Upper lobe of left lung (tissue), 4 donors: ENCODE measurements around the gene HS6ST2.

Source experiments
- POLR2A ChIP-seq, 4 donors: fragments of 450-650 bp; IDR thresholded peaks; one replicate each; pipeline ENCODE4 v1.5.1; 2016 to 2017; ENCODE audit warnings: antibody characterized with exemption in 4 of 4, mild to moderate bottlenecking in 2 of 4
- TF ChIP-seq, protein P1 (sequence below), 6 experiments: fragments of 450-650 bp in 4 of 6; fragments of 200-600 bp in 2 of 6; sonication (generic) in 2 of 6; IDR thresholded peaks; one replicate each; pipeline ENCODE4 v1.5.1; 2016 to 2019; ENCODE audit warnings: antibody characterized with exemption in 6 of 6

DNA sequence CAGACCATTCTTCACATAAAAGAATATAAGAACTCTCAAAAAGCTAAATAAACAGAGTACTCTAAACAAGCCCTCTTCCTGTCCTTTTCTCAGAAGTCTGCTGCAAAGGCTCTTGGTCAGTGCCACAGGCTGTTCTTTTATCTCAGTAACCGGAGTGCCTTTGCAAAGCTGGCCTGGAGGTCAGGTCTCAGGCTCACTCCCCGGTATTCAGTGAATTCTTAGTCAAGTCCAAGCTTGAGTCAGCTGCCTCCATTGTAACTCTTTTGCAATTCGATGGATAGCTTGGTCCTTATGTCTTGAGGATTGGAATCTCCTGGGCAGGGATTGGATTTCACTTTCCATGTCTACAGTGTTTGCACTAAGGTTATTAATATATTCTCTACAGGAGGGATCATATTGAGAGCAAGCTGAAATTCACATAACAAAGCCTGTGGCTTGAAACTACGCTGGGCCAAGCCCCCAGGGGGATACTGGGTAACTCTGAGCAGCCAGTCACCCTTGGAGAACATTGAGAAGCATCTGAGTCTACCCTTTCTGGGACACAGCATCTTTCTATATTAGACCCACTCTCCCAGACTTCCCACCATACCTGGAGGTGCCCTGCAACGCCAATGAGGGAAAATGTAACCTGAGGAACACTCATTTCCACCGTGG, 10.0 kb upstream of the HS6ST2 start:
- TF ChIP-seq, protein P1, sequence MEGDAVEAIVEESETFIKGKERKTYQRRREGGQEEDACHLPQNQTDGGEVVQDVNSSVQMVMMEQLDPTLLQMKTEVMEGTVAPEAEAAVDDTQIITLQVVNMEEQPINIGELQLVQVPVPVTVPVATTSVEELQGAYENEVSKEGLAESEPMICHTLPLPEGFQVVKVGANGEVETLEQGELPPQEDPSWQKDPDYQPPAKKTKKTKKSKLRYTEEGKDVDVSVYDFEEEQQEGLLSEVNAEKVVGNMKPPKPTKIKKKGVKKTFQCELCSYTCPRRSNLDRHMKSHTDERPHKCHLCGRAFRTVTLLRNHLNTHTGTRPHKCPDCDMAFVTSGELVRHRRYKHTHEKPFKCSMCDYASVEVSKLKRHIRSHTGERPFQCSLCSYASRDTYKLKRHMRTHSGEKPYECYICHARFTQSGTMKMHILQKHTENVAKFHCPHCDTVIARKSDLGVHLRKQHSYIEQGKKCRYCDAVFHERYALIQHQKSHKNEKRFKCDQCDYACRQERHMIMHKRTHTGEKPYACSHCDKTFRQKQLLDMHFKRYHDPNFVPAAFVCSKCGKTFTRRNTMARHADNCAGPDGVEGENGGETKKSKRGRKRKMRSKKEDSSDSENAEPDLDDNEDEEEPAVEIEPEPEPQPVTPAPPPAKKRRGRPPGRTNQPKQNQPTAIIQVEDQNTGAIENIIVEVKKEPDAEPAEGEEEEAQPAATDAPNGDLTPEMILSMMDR (IDR thresholded peaks at IDR 0.05) = no peak
- no peak for TF ChIP-seq POLR2A (IDR thresholded peaks at IDR 0.05)
